ENCODE results near the gene TMEM255A.
"Not testable (repeated sequence)": the region's sequence is repeated elsewhere in the genome, so short reads cannot be mapped to it uniquely, and the experiment has no call there.

Gene TMEM255A

GRCh38 chrX:120350450-120351138 lies 39.3 kb upstream of the TMEM255A start:
- H3K4ac ChIP-seq (ENCODE audit: low read length) = no peak overlapping the region
- H3K4me2 ChIP-seq (ENCODE audit: insufficient read depth, low read length, poor library complexity, severe bottlenecking) = no peak overlapping the region
- no peak for DNase-seq (ENCODE audit: low spot score)
- H2BK12ac ChIP-seq (ENCODE audit: low read length) = no peak overlapping the region
- H4K8ac ChIP-seq (ENCODE audit: low read depth, low read length) = no peak overlapping the region
- no peaks in the 10 kb centered on the region for H3K9me3 ChIP-seq (replicated peaks in 1 of 2; ENCODE audit: control insufficient read depth in 2 of 2, insufficient read depth in 1 of 2, low read depth in 1 of 2, low read length in 2 of 2)
- no peaks in the 10 kb centered on the region for H3K79me1 ChIP-seq (ENCODE audit: low read depth, low read length)
- no CpG with 5 or more reads among the region's 4 CpGs for WGBS, 2 donors (ENCODE audit: extremely low coverage in 2 of 2, insufficient read length in 2 of 2, insufficient replicate concordance in 1 of 2)
- no peaks in the 10 kb centered on the region for H3K4me1 ChIP-seq (ENCODE audit: control insufficient read depth in 2 of 2, insufficient read depth in 1 of 2, low read depth in 1 of 2, low read length in 2 of 2)
- no peak overlapping the region for H2AFZ ChIP-seq (ENCODE audit: low read length)
- H2BK120ac ChIP-seq (ENCODE audit: low read depth, low read length) = no peak overlapping the region
- H3K27me3 ChIP-seq (ENCODE audit: control insufficient read depth in 3 of 3, insufficient read depth in 3 of 3, low read depth in 1 of 3, low read length in 3 of 3) = peaks cover 0 to 12% (median 0%) of the 10 kb centered on the region in 3 experiments
- no peak overlapping the region for H3K9ac ChIP-seq (ENCODE audit: low read depth, low read length, poor library complexity)
- H3K36me3 ChIP-seq (replicated peaks in 1 of 2; ENCODE audit: control insufficient read depth in 2 of 2, insufficient read depth in 2 of 2, low read length in 2 of 2) = no peaks in the 10 kb centered on the region
- H3K14ac ChIP-seq (ENCODE audit: low read length) = no peak overlapping the region
- no peak overlapping the region for H3K4me3 ChIP-seq (ENCODE audit: low read length in 2 of 2)
- no peak overlapping the region for H4K91ac ChIP-seq (ENCODE audit: low read depth, low read length, poor library complexity)
- no peak overlapping the region for H2BK5ac ChIP-seq (ENCODE audit: low read length)
- H3K27ac ChIP-seq (replicated peaks; ENCODE audit: low read length) = no peak overlapping the region
- H3K18ac ChIP-seq (ENCODE audit: low read length) = no peak overlapping the region
- H2BK15ac ChIP-seq (ENCODE audit: low read length) = no peak overlapping the region
- H3K23ac ChIP-seq (ENCODE audit: low read depth, low read length, poor library complexity) = no peak overlapping the region
- no peak overlapping the region for H2AK5ac ChIP-seq (ENCODE audit: low read depth, low read length)

- not testable (repeated sequence) for H3K18ac ChIP-seq (ENCODE audit: low read length); H2AK5ac ChIP-seq (ENCODE audit: low read depth, low read length); H2BK5ac ChIP-seq (ENCODE audit: low read length); H3K9me3 ChIP-seq (replicated peaks in 1 of 2; ENCODE audit: control insufficient read depth in 2 of 2, insufficient read depth in 1 of 2, low read depth in 1 of 2, low read length in 2 of 2); H3K36me3 ChIP-seq (replicated peaks in 1 of 2; ENCODE audit: control insufficient read depth in 2 of 2, insufficient read depth in 2 of 2, low read length in 2 of 2); H3K14ac ChIP-seq (ENCODE audit: low read length); H3K4me2 ChIP-seq (ENCODE audit: insufficient read depth, low read length, poor library complexity, severe bottlenecking); H2AFZ ChIP-seq (ENCODE audit: low read length); H3K4me3 ChIP-seq (ENCODE audit: low read length in 2 of 2); H2BK120ac ChIP-seq (ENCODE audit: low read depth, low read length); H3K23ac ChIP-seq (ENCODE audit: low read depth, low read length, poor library complexity); H3K4ac ChIP-seq (ENCODE audit: low read length); H3K9ac ChIP-seq (ENCODE audit: low read depth, low read length, poor library complexity); H4K91ac ChIP-seq (ENCODE audit: low read depth, low read length, poor library complexity); H4K8ac ChIP-seq (ENCODE audit: low read depth, low read length); DNase-seq (ENCODE audit: low spot score); H3K27ac ChIP-seq (replicated peaks; ENCODE audit: low read length); H2BK15ac ChIP-seq (ENCODE audit: low read length); H3K79me1 ChIP-seq (ENCODE audit: low read depth, low read length); H3K27me3 ChIP-seq (ENCODE audit: control insufficient read depth in 3 of 3, insufficient read depth in 3 of 3, low read depth in 1 of 3, low read length in 3 of 3); H3K4me1 ChIP-seq (ENCODE audit: control insufficient read depth in 2 of 2, insufficient read depth in 1 of 2, low read depth in 1 of 2, low read length in 2 of 2); H2BK12ac ChIP-seq (ENCODE audit: low read length)
- WGBS, 2 donors (ENCODE audit: extremely low coverage in 2 of 2, insufficient read length in 2 of 2, insufficient replicate concordance in 1 of 2) = no CpG with 5 or more reads among the region's 11 CpGs
These were observed 33.3 kb upstream of the TMEM255A start for GRCh38 chrX:120344566-120344965.

- no peak overlapping the region for H3K4me2 ChIP-seq (ENCODE audit: insufficient read depth, low read length, poor library complexity, severe bottlenecking)
- H2AFZ ChIP-seq (ENCODE audit: low read length) = no peak overlapping the region
- no peak overlapping the region for H4K8ac ChIP-seq (ENCODE audit: low read depth, low read length)
- no peak overlapping the region for H3K4ac ChIP-seq (ENCODE audit: low read length)
- no peak overlapping the region for H3K14ac ChIP-seq (ENCODE audit: low read length)
- no peaks in the 10 kb centered on the region for H3K4me1 ChIP-seq (ENCODE audit: control insufficient read depth in 2 of 2, insufficient read depth in 1 of 2, low read depth in 1 of 2, low read length in 2 of 2)
- no peaks in the 10 kb centered on the region for H3K79me1 ChIP-seq (ENCODE audit: low read depth, low read length)
- no peak overlapping the region for H4K91ac ChIP-seq (ENCODE audit: low read depth, low read length, poor library complexity)
- no peaks in the 10 kb centered on the region for H3K27me3 ChIP-seq (ENCODE audit: control insufficient read depth in 3 of 3, insufficient read depth in 3 of 3, low read depth in 1 of 3, low read length in 3 of 3)
- peaks cover 0 to 3% of the 10 kb centered on the region in 2 donors for H3K9me3 ChIP-seq (replicated peaks in 1 of 2; ENCODE audit: control insufficient read depth in 2 of 2, insufficient read depth in 1 of 2, low read depth in 1 of 2, low read length in 2 of 2)
- no peak overlapping the region for H3K18ac ChIP-seq (ENCODE audit: low read length)
- H3K23ac ChIP-seq (ENCODE audit: low read depth, low read length, poor library complexity) = no peak overlapping the region
- no peak overlapping the region for H2BK15ac ChIP-seq (ENCODE audit: low read length)
- H2BK12ac ChIP-seq (ENCODE audit: low read length) = no peak overlapping the region
- H2BK120ac ChIP-seq (ENCODE audit: low read depth, low read length) = no peak overlapping the region
- no peak overlapping the region for H2BK5ac ChIP-seq (ENCODE audit: low read length)
- no peak overlapping the region for H3K27ac ChIP-seq (replicated peaks; ENCODE audit: low read length)
- no peak overlapping the region for H3K4me3 ChIP-seq (ENCODE audit: low read length in 2 of 2)
- DNase-seq (ENCODE audit: low spot score) = no peak
- H3K9ac ChIP-seq (ENCODE audit: low read depth, low read length, poor library complexity) = no peak overlapping the region
- H2AK5ac ChIP-seq (ENCODE audit: low read depth, low read length) = no peak overlapping the region
- no peaks in the 10 kb centered on the region for H3K36me3 ChIP-seq (replicated peaks in 1 of 2; ENCODE audit: control insufficient read depth in 2 of 2, insufficient read depth in 2 of 2, low read length in 2 of 2)
These were observed 25.6 kb upstream of the TMEM255A start for GRCh38 chrX:120336899-120337298.

GRCh38 chrX:120335289-120335688 lies 24.0 kb upstream of the TMEM255A start:
- Histone ChIP-seq H3K4ac (ENCODE audit: low read length) (no peak overlapping the region), H3K4me3 (ENCODE audit: low read length in 2 of 2) (no peak overlapping the region), H3K9me3 (replicated peaks in 1 of 2; ENCODE audit: control insufficient read depth in 2 of 2, insufficient read depth in 1 of 2, low read depth in 1 of 2, low read length in 2 of 2) (peaks cover 0 to 3% of the 10 kb centered on the region in 2 donors), H2BK15ac (ENCODE audit: low read length) (no peak overlapping the region), H3K27ac (replicated peaks; ENCODE audit: low read length) (no peak overlapping the region), H2BK120ac (ENCODE audit: low read depth, low read length) (no peak overlapping the region), H2BK12ac (ENCODE audit: low read length) (no peak overlapping the region), H3K23ac (ENCODE audit: low read depth, low read length, poor library complexity) (no peak overlapping the region), H3K4me1 (ENCODE audit: control insufficient read depth in 2 of 2, insufficient read depth in 1 of 2, low read depth in 1 of 2, low read length in 2 of 2) (no peaks in the 10 kb centered on the region), H3K36me3 (replicated peaks in 1 of 2; ENCODE audit: control insufficient read depth in 2 of 2, insufficient read depth in 2 of 2, low read length in 2 of 2) (no peaks in the 10 kb centered on the region), H2AK5ac (ENCODE audit: low read depth, low read length) (no peak overlapping the region), H3K9ac (ENCODE audit: low read depth, low read length, poor library complexity) (no peak overlapping the region), H4K8ac (ENCODE audit: low read depth, low read length) (no peak overlapping the region), H3K79me1 (ENCODE audit: low read depth, low read length) (no peaks in the 10 kb centered on the region), H4K91ac (ENCODE audit: low read depth, low read length, poor library complexity) (no peak overlapping the region), H2AFZ (ENCODE audit: low read length) (no peak overlapping the region), H3K4me2 (ENCODE audit: insufficient read depth, low read length, poor library complexity, severe bottlenecking) (no peak overlapping the region), H3K27me3 (ENCODE audit: control insufficient read depth in 3 of 3, insufficient read depth in 3 of 3, low read depth in 1 of 3, low read length in 3 of 3) (no peaks in the 10 kb centered on the region), H3K18ac (ENCODE audit: low read length) (no peak overlapping the region), H2BK5ac (ENCODE audit: low read length) (no peak overlapping the region), H3K14ac (ENCODE audit: low read length) (no peak overlapping the region)
- DNase-seq (ENCODE audit: low spot score) = no peak
- WGBS, 2 donors (ENCODE audit: extremely low coverage in 2 of 2, insufficient read length in 2 of 2, insufficient replicate concordance in 1 of 2) = no CpG with 5 or more reads among the region's 2 CpGs
